SK-N-SH (cell line): ENCODE measurements around the gene ATP5F1D. TPM values are rescaled to one million over a fixed set of nuclear protein-coding genes. Genes with fewer than 3 reads are reported as not detected.

Source experiments
- CTCF ChIA-PET: fragments of 300-600, 350-600 bp; formaldehyde crosslinking; extraction: SDS; loops from one replicate; lab custom pipeline; 2021; lab: Yijun Ruan, JAX
- POLR2A ChIA-PET: fragments of 350-600 bp; sonication (Branson Sonifier 250); formaldehyde crosslinking; extraction: SDS; loops from one replicate; lab custom pipeline; 2020; ENCODE audit warnings: antibody characterized with exemption, inconsistent platforms; lab: Yijun Ruan, JAX
- DNase-seq: peaks from one replicate; pipeline ENCODE4 v3.0.0; 2012
- H2AFZ ChIP-seq: fragments of 200-600 bp; sonication (generic); 2 replicates; pipeline ENCODE4 v1.8.1; 2016; ENCODE audit warnings: antibody characterized with exemption, mild to moderate bottlenecking, low read depth
- H3F3A ChIP-seq: fragments of 200-600 bp; sonication (generic); replicated peaks from 2 replicates; pipeline ENCODE3; 2016; ENCODE audit warnings: antibody characterized with exemption, mild to moderate bottlenecking; ENCODE audit not compliant: insufficient read depth
- H3K27ac ChIP-seq, 2 experiments: fragments of 200-500 bp in 1 of 2; fragments of 200-600 bp in 1 of 2; sonication (Bioruptor generic) in 1 of 2; sonication (generic), shearing (Covaris generic) in 1 of 2; 2 replicates each; pipeline versions ENCODE4 v1.5.1 to v1.6.1; 2014 to 2016; ENCODE audit warnings: low read depth in 2 of 2, inconsistent platforms in 1 of 2, low read length in 1 of 2, mild to moderate bottlenecking in 1 of 2, mixed read lengths in 1 of 2
- H3K27me3 ChIP-seq: fragments of 200-600 bp; sonication (generic), shearing (Covaris generic); 2 replicates; pipeline ENCODE4 v1.6.1; 2016; ENCODE audit warnings: mixed run types; ENCODE audit not compliant: insufficient read depth
- H3K36me3 ChIP-seq, 2 experiments: fragments of 200-500 bp in 1 of 2; fragments of 200-600 bp in 1 of 2; sonication (Bioruptor generic) in 1 of 2; sonication (generic) in 1 of 2; replicated peaks in 1 of 2; 2 replicates each; pipeline versions ENCODE3 to v1.5.1; 2014 to 2016; ENCODE audit warnings: low read length in 1 of 2, mild to moderate bottlenecking in 1 of 2; ENCODE audit not compliant: insufficient read depth in 2 of 2, control insufficient read depth in 1 of 2
- H3K4me1 ChIP-seq, 2 experiments: fragments of 200-500 bp in 1 of 2; fragments of 200-600 bp in 1 of 2; sonication (Bioruptor generic) in 1 of 2; sonication (generic), shearing (Covaris generic) in 1 of 2; 2 replicates each; pipeline versions ENCODE4 v1.5.1 to v1.6.1; 2014 to 2016; ENCODE audit warnings: low read depth in 1 of 2, low read length in 1 of 2, mixed run types in 1 of 2; ENCODE audit not compliant: insufficient read depth in 2 of 2, control insufficient read depth in 1 of 2
- H3K4me2 ChIP-seq: fragments of 200-600 bp; sonication (generic), shearing (Covaris generic); 2 replicates; pipeline ENCODE4 v1.6.1; 2017; ENCODE audit warnings: mixed run types
- H3K4me3 ChIP-seq, 2 experiments: fragments of 200-500 bp in 1 of 2; fragments of 200-600 bp in 1 of 2; sonication (Bioruptor generic) in 1 of 2; sonication (generic), shearing (Covaris generic) in 1 of 2; 2 replicates each; pipeline versions ENCODE4 v1.5.1 to v1.8.1; 2014 to 2016; ENCODE audit warnings: low read depth in 2 of 2, inconsistent platforms in 1 of 2, low read length in 1 of 2, mild to moderate bottlenecking in 1 of 2, mixed read lengths in 1 of 2, moderate library complexity in 1 of 2
- H3K79me2 ChIP-seq: fragments of 200-600 bp; sonication (generic); 2 replicates; pipeline ENCODE4 v1.8.1; 2017; ENCODE audit warnings: mild to moderate bottlenecking; ENCODE audit not compliant: insufficient read depth
- H3K9ac ChIP-seq: fragments of 200-600 bp; sonication (generic); 2 replicates; pipeline ENCODE4 v1.6.1; 2017; ENCODE audit warnings: mixed run types
- H3K9me2 ChIP-seq: fragments of 200-600 bp; sonication (generic); 2 replicates; pipeline ENCODE4 v1.6.1; 2017; ENCODE audit warnings: mixed run types
- H3K9me3 ChIP-seq: fragments of 200-600 bp; sonication (generic); 2 replicates; pipeline ENCODE4 v1.6.1; 2017; ENCODE audit warnings: mixed run types, mild to moderate bottlenecking, moderate library complexity
- H4K20me1 ChIP-seq: fragments of 200-600 bp; sonication (generic); 2 replicates; pipeline ENCODE4 v1.6.1; 2017; ENCODE audit warnings: mild to moderate bottlenecking, mixed run types; ENCODE audit not compliant: insufficient read depth
- CHD2 ChIP-seq: fragments of 150-350 bp; IDR thresholded peaks from 2 replicates; pipeline ENCODE4 v1.6.1; 2018; ENCODE audit warnings: low read length; ENCODE audit not compliant: partially characterized antibody
- ELF1 ChIP-seq: IDR thresholded peaks from 2 replicates; pipeline ENCODE4 v1.4.0; 2012
- FOSL2 ChIP-seq: IDR thresholded peaks from 2 replicates; pipeline ENCODE4 v1.4.0; 2012; ENCODE audit warnings: low read depth, mild to moderate bottlenecking, moderate library complexity, borderline replicate concordance
- FOXM1 ChIP-seq: IDR thresholded peaks from 2 replicates; pipeline ENCODE4 v1.4.0; 2012; ENCODE audit warnings: low read depth, mild to moderate bottlenecking
- MAX ChIP-seq: IDR thresholded peaks from 2 replicates; pipeline ENCODE4 v1.4.0; 2012; ENCODE audit warnings: low read depth
- MEF2A ChIP-seq: IDR thresholded peaks from 2 replicates; pipeline ENCODE4 v1.4.0; 2012; ENCODE audit warnings: low read depth, borderline replicate concordance
- REST ChIP-seq: IDR thresholded peaks from 2 replicates; pipeline ENCODE4 v1.6.1; 2012; ENCODE audit warnings: mild to moderate bottlenecking, low read depth, low read length, moderate library complexity
- RXRA ChIP-seq: IDR thresholded peaks from 2 replicates; pipeline ENCODE4 v1.4.0; 2012; ENCODE audit warnings: low read depth, mild to moderate bottlenecking, borderline replicate concordance
- WGBS: methylation state at CpG from one replicate; pipeline ENCODE4 v1.1.6; 2017; ENCODE audit warnings: low lambda C conversion rate; 5-methylcytosine and 5-hydroxymethylcytosine counted together
- polyA plus RNA-seq, 3 experiments: library from polyadenylated mRNA; depleted of rRNA; stranded (reverse); fragments of >200 nt; gene quantifications; 2 replicates each; pipeline ENCODE4 v1.2.3, GENCODE V29; 2012
- TF ChIP-seq, protein P1 (sequence below): IDR thresholded peaks from 2 replicates; pipeline ENCODE4; 2012
- TF ChIP-seq, protein P2 (sequence below): fragments of 150-350 bp; IDR thresholded peaks from 2 replicates; pipeline ENCODE4 v1.6.1; 2017; ENCODE audit warnings: antibody characterized with exemption, low read length, low read depth, borderline replicate concordance

ATP5F1D gene
- polyA plus RNA-seq, 1 of the 3 experiments (the other 2 are of a cell fraction) = 226 TPM

DNA sequence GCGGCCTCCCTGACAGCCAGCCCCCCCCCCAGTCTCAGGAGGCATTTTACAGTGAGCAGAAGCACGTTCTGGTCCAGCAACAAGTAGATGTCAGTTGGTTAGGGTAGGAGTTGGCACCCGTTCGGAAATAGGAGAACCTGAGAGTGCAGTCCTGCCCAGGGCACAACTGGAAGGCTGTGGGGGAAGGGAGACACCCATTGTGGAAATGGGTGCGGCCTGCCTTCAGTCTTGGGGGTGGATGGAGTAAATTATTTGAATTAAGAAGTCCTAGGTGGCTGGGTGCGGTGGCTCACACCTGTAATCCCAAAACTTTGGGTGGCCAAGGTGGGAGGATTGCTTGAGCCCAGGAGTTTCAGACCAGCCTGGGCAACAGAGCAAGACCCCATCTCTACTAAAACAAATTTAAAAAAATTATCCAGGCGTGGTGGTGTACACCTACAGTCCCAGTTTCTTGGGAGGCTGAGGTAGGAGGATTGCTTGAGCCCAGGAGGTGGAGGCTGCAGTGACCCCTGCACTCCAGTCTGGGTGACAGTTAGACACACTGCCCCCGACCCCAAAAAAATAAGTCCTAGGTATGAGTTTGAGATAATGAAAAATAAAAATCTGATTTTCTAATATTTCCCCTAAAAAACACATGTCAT lies 28.8 kb downstream of the ATP5F1D start:
- Histone ChIP-seq H2AFZ (no peak overlapping the region), H3K4me3 (peak overlapping the region; percentile 78 to 86), H4K20me1 (peaks cover 53% of the 10 kb centered on the region), H3K4me2 (peak overlapping the region; percentile 98), H3F3A (peaks cover 62% of the 10 kb centered on the region), H3K9ac (peak overlapping the region; percentile 91), H3K36me3 (peaks cover 45 to 50% of the 10 kb centered on the region in 2 experiments), H3K27me3 (no peaks in the 10 kb centered on the region), H3K9me2 (no peaks in the 10 kb centered on the region), H3K27ac (peak overlapping the region; percentile 91 to 98), H3K79me2 (peaks cover 56% of the 10 kb centered on the region), H3K4me1 (peaks cover 40 to 68% of the 10 kb centered on the region in 2 experiments; a peak in 3 of 4 replicates), H3K9me3 (no peaks in the 10 kb centered on the region)
- TF ChIP-seq MAX (no peak), FOXM1 (no peak)
- no peak for DNase-seq
- CTCF ChIA-PET = interaction anchor here (4.6 to 18.6 kb wide), 3 partner anchors 10 to 28 kb away, joined by 26 to 594 read pairs (median 62); partner anchors contain the start of gene ATP5F1D
- POLR2A ChIA-PET = interaction anchor here (0.9 to 1.7 kb wide), 3 partner anchors 26 to 42 kb away, joined by 3 to 110 read pairs (median 49); partner anchors contain the start of genes ATP5F1D and CBARP
- 13% methylated on average over 8 of the region's 8 CpGs for WGBS

GRCh38 chr19:1270854-1271527 lies 29.4 kb downstream of the ATP5F1D start:
- Histone ChIP-seq H4K20me1 (peaks cover 53% of the 10 kb centered on the region), H2AFZ (no peak overlapping the region), H3K27me3 (no peaks in the 10 kb centered on the region), H3K4me3 (peak overlapping the region; percentile 78 to 86), H3K9ac (peak overlapping the region; percentile 91), H3K4me1 (peaks cover 36 to 62% of the 10 kb centered on the region in 2 experiments; a peak in 3 of 4 replicates), H3K36me3 (peaks cover 45 to 50% of the 10 kb centered on the region in 2 experiments), H3K9me2 (no peaks in the 10 kb centered on the region), H3K4me2 (peak overlapping the region; percentile 98), H3K79me2 (peaks cover 57% of the 10 kb centered on the region), H3K27ac (peak overlapping the region; percentile 31 to 91), H3K9me3 (no peaks in the 10 kb centered on the region), H3F3A (peaks cover 59% of the 10 kb centered on the region)
- CTCF ChIA-PET = interaction anchor here (1.3 to 5.8 kb wide), 2 partner anchors 27 to 31 kb away, joined by 3 to 62 read pairs; no protein-coding TSS in a partner anchor
- WGBS = 78% methylated on average over 19 of the region's 26 CpGs
- POLR2A ChIA-PET = no interaction called here
- DNase-seq = no peak
- TF ChIP-seq FOXM1 (no peak), FOSL2 (no peak), MEF2A (no peak), RXRA (no peak), CHD2 (no peak), REST (no peak), ELF1 (no peak)
- TF ChIP-seq, protein P1, sequence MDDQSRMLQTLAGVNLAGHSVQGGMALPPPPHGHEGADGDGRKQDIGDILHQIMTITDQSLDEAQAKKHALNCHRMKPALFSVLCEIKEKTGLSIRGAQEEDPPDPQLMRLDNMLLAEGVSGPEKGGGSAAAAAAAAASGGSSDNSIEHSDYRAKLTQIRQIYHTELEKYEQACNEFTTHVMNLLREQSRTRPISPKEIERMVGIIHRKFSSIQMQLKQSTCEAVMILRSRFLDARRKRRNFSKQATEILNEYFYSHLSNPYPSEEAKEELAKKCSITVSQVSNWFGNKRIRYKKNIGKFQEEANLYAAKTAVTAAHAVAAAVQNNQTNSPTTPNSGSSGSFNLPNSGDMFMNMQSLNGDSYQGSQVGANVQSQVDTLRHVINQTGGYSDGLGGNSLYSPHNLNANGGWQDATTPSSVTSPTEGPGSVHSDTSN = no peak
- TF ChIP-seq, protein P2, sequence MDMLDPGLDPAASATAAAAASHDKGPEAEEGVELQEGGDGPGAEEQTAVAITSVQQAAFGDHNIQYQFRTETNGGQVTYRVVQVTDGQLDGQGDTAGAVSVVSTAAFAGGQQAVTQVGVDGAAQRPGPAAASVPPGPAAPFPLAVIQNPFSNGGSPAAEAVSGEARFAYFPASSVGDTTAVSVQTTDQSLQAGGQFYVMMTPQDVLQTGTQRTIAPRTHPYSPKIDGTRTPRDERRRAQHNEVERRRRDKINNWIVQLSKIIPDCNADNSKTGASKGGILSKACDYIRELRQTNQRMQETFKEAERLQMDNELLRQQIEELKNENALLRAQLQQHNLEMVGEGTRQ = no peak
